Measurements from ENCODE around the gene OLFM1.

DNA sequence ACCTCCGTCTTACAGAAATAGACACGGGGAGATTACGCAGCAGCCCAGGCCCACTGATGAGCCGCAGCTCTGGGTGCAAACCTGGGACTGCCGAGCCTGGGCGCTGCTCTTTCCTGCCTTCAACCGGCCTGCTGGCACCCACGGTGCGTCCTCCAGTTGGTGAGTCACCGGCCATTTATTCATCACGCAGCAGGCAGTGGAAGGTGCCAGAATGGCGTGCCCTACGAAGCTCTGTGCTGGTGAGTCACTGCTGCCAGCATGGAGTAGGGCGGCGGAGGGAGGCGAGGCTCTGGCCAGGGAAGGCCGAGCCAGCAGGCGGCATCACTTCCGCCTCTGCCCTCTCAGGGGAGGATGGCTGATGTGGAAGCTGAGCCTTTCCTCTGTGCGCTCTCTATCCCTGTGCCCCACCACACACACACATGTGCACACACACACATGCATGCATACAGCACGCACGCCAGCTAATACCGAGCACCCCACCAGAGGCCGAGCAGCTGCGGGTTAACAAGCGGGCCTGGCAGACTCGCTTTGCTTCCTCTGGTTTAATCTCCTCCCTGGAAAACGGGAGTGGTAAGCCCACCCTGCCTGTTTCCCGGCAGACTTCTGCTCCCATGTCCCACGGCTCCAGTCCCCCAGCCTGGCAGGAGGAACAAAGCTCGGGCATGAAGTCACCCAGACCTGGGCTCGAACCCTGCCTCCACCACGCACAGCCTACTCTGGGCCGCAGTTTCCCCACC lies 39.2 kb downstream of the OLFM1 start:
- TF ChIP-seq, protein P1, sequence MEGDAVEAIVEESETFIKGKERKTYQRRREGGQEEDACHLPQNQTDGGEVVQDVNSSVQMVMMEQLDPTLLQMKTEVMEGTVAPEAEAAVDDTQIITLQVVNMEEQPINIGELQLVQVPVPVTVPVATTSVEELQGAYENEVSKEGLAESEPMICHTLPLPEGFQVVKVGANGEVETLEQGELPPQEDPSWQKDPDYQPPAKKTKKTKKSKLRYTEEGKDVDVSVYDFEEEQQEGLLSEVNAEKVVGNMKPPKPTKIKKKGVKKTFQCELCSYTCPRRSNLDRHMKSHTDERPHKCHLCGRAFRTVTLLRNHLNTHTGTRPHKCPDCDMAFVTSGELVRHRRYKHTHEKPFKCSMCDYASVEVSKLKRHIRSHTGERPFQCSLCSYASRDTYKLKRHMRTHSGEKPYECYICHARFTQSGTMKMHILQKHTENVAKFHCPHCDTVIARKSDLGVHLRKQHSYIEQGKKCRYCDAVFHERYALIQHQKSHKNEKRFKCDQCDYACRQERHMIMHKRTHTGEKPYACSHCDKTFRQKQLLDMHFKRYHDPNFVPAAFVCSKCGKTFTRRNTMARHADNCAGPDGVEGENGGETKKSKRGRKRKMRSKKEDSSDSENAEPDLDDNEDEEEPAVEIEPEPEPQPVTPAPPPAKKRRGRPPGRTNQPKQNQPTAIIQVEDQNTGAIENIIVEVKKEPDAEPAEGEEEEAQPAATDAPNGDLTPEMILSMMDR (conservative IDR thresholded peaks at IDR 0.05; ENCODE audit: low read depth, low read length) = no peak
- no peak for TF ChIP-seq POLR2A (IDR thresholded peaks at IDR 0.05; ENCODE audit: low read depth, low read length)
- TF ChIP-seq RAD21 (IDR thresholded peaks at IDR 0.05; ENCODE audit: low read length) = no peak
- no peak for TF ChIP-seq MAFK (IDR thresholded peaks at IDR 0.05; ENCODE audit: low read depth, low read length)
- TF ChIP-seq, protein P2, sequence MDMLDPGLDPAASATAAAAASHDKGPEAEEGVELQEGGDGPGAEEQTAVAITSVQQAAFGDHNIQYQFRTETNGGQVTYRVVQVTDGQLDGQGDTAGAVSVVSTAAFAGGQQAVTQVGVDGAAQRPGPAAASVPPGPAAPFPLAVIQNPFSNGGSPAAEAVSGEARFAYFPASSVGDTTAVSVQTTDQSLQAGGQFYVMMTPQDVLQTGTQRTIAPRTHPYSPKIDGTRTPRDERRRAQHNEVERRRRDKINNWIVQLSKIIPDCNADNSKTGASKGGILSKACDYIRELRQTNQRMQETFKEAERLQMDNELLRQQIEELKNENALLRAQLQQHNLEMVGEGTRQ (IDR thresholded peaks at IDR 0.05; ENCODE audit: low read depth, low read length) = no peak
- TF ChIP-seq BHLHE40 (IDR thresholded peaks at IDR 0.05; ENCODE audit: low read depth, low read length) = no peak
- TF ChIP-seq RFX5 (IDR thresholded peaks at IDR 0.05; ENCODE audit: low read depth, low read length) = no peak
- TF ChIP-seq FOS (IDR thresholded peaks at IDR 0.05; ENCODE audit: low read depth, low read length) = no peak

Data from IMR-90 (cell line).